CMK (cell line): Measurements from ENCODE around the gene KDSR.
"Not testable (repeated sequence)": the region's sequence is repeated elsewhere in the genome, so short reads cannot be mapped to it uniquely, and the experiment has no call there.

Source experiments
- DNase-seq: peaks from one replicate; pipeline ENCODE4 v3.0.0-alpha.2; 2010; ENCODE audit warnings: low read depth

Gene KDSR

GRCh38 chr18:63366213-63367052 is 573 bp downstream of the KDSR start:
- DNase-seq, result no peak

GRCh38 chr18:63365876-63366212 is 1.2 kb downstream of the KDSR start:
- DNase-seq, result no peak

- DNase-seq, result no peak
Observed at GRCh38 chr18:63363951-63364350, 3.1 kb downstream of the KDSR start.

DNA sequence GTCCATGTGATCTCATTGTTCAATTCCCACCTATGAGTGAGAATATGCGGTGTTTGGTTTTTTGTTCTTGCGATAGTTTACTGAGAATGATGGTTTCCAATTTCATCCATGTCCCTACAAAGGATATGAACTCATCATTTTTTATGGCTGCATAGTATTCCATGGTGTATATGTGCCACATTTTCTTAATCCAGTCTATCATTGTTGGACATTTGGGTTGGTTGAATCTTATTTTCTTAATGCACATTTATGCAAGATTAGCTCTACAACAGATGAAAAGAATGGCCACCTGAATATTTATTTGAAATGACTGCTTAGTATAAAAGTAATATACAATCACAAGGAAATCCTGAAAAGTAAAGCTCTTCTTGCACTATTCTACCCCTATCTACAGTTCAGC is 3.6 kb downstream of the KDSR start:
- not testable (repeated sequence) for DNase-seq

DNA sequence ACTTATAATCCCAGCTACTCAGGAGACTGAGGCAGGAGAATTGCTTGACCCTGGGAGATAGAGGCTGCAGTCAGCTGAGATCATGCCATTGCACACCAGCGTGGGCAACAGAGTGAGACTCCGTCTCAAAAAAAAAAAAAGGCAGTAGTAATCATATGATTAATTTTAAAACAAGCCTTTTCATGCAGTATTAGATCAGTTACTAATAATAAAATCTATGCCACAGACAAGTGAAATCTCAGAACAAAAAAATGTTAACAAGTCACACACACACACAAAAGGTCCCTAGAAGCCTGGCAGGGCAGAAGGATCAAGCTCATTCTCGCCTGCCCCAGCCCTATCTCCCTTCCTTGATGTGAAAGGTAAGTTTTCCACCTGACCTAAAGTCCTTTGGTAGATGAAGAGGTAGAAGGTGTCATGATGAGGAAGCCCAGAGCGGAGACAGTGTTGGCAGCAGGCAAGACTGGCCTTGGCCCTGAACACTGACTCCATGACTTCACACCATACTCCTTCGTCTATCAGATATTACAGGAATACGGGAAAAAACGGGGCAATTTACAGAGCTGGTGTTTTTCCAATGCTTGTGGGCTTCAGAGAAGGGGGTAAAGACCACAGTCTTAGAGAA is 10.6 kb downstream of the KDSR start:
- no peak for DNase-seq

GRCh38 chr18:63350230-63350629 is 16.8 kb downstream of the KDSR start:
- no peak for DNase-seq

DNA sequence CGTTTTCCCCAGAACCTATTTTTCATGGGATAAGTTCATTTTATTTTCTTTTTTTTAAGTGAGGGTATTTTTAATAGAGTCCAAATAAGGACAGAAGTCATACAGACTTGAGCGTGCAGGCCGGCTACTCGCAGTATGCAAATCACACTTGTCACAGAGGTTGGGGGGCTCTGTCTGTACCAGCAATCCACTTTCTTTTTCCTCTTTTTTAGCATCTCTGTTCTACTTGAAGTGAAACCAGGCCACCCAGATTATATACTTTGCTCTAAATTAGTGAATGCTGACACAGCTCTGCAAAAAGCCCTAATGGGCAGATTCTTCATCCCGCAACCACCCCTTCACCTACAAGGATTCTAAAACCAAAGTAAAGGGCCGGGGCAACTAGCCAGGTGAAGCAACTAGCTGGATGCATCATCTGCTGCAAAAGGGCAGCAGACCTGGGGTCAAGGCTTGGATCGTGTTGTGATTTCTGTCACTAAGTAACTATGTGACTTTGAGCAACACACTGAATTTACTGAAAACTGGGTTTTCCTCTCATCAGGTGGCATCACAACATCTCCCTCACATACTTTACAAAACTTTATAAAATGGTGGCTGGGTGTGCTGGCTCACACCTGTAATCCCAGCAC is 18.4 kb downstream of the KDSR start:
- no peak for DNase-seq

DNA sequence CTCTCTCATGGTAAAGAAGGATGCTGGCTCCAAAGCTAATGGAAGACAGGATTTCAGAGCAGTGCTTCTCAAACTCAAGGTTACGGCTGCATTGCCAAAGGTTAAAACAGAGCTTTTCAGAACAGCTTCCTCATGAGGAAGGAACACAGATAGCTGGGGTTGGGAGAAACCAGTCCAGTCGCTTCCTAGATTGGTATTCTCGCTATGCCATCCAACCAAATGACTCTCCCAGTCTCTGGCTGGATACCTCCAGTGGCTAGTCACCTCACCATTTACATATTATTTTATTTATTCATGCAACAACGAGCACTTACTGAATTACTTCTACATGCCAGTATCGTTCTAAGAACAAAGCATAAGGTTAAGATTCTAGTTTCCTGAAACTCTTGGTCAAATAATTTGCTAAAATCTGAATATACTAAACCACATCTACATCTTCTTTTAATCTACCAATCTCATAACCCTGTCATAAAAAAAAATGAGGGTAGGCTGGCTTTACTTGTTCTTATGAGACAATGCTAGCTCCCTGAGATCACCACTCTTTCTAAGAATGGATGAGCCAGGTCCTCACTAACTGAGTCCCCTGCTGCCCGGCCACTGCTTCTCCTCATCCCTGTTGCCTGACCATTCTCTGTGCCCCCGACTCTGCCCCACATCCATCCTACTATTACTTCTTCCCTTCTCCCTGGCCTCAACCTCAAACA is 20.4 kb downstream of the KDSR start:
- no peak for DNase-seq

GRCh38 chr18:63346031-63346430 is 21.0 kb downstream of the KDSR start:
- DNase-seq, result no peak

DNA sequence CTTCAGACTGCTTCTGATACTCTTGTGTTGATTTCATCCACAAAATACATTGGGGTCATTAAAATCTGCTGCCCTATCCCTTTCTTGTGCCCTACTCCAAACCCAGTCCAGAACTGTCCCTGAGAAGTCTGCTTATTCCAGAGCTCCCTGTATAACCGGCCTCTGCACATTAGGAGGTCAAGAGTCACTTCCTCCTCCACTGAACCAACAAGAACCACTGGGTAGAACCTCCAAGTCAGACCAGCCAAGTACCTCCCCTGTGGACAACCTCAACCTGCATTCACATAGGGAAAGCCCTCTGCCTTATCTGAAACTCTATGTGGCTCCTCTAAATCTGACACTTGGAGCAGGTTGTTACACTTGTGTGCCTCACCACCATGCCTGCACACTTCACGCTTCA is 22.1 kb downstream of the KDSR start:
- no peak for DNase-seq

GRCh38 chr18:63344263-63344662 is 22.7 kb downstream of the KDSR start:
- DNase-seq, result no peak

- DNase-seq, result no peak
Observed at GRCh38 chr18:63342206-63342605, 24.8 kb downstream of the KDSR start.

- DNase-seq, result no peak
Observed at GRCh38 chr18:63339920-63340484, 27.0 kb downstream of the KDSR start.

- no peak for DNase-seq
Observed at GRCh38 chr18:63336366-63337099, 30.5 kb downstream of the KDSR start.

DNA sequence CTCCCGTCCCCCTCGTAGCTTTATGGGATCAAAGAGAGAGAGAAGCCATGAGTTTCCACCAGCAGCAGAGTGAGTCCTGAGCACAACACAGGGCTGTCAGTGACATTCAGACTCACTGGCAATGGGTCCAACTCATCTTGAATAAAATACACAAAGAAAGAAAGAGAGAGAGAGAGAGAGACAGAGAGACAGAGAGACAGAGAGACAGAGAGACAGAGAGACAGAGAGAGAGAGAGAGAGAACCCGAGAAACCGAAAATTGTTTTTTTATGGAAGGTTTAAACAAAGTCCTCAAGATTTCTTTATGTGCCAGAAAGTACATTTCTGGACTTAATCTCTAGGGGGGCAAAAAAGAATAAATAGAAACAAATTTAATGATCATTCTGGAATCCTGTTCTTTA is 35.9 kb downstream of the KDSR start:
- no peak for DNase-seq

- DNase-seq, result no peak
Observed at GRCh38 chr18:63329431-63330145, 37.4 kb downstream of the KDSR start.

GRCh38 chr18:63326011-63326410 is 41.0 kb downstream of the KDSR start:
- DNase-seq, result no peak

DNA sequence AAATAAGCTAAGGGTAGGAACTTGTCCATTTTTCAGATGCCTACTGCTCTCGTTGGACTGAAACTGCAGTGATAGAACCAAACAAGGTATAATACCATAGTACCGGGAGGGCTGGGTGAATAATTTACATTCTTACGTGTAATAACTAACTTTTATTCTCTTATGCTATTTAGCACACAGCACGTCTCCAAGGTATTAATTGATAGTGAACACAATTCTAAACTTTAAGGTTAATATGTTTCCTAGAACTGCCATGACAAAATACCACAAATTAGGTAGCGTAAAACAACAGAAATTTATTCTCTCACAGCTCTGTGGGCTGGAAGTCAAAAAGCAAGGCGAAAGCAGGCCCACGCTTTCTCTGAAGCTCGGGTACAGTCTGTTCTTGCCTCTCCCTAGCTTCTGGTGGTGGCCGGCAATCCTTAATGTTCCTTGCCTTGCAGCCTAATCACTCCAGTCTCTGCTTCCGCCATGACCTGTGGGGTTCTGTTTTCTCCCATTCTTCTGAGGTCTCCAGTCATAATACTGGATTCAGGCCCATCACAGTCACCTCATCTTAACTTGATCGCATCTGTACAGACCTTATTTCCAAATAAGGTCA is 41.8 kb downstream of the KDSR start:
- no peak for DNase-seq

GRCh38 chr18:63322908-63323634 is 43.9 kb downstream of the KDSR start:
- no peak for DNase-seq

GRCh38 chr18:63322206-63322605 is 44.8 kb downstream of the KDSR start:
- no peak for DNase-seq
